ENCODE data around the gene ESPNL.

Gene ESPNL

GRCh38 chr2:238075397-238075796 lies 24.7 kb upstream of the ESPNL start:
- DNase-seq (ENCODE audit: low read depth), result no peak

DNA sequence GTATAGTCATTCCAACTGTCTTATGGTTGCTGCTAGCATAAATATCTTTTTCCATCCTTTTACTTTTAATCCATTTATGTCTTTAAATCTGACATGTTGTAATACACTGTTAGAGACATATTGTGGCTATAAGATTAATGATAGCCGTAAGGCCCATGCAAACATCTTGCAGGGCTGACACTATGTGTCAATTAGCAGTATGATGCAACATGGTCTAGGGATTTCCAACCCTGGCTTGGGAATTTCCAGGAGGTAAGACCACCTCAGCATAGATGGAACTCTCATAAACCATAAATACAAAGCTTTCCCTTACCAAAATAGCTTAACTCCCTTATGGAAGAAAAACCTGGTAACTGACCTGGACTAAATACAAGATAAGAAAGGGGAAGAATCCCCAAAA lies 22.8 kb upstream of the ESPNL start:
- no peak for DNase-seq (ENCODE audit: low read depth)

GRCh38 chr2:238079874-238080327 lies 20.2 kb upstream of the ESPNL start:
- DNase-seq (ENCODE audit: low read depth), result no peak

GRCh38 chr2:238080518-238080917 lies 19.6 kb upstream of the ESPNL start:
- DNase-seq (ENCODE audit: low read depth), result no peak

DNA sequence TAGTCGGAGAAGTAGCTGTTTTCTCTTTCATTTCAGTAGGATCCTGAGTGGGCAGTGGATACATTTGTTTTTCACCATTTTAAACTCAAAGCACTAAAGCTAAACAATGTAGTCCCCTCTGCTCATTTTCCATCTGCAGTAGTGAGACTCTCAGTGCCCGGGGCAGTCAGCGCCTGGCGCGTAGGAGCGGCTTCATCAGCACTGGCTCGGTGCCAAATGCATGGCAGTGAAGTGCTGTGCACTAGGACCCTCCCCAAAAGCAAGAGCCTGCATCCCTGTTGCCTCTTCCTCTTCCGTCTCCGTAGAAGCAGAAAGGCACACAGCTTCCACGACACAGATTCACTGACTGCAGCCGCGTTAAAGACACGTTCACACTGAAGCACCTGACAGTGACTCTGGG lies 19.0 kb upstream of the ESPNL start:
- no peak for DNase-seq (ENCODE audit: low read depth)

DNA sequence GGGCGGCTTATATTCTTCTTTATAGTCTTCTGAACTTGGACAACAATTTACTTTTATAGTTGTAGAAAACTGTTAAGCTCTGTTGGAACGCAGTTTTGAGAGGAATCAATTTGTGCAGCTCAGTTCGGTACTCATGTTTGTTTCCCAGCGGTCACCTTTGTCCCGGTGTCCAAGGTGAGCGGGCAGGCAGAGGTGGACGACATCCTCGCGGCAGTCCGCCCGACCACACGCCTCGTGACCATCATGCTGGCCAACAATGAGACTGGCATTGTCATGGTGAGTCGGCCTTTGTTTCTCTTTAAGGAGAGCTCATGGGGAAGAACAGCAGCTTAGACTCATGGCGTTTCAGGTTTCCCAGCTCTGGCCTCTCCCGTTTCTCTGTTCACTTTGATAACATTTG lies 18.6 kb upstream of the ESPNL start:
- DNase-seq (ENCODE audit: low read depth), result no peak

GRCh38 chr2:238082151-238082550 lies 18.0 kb upstream of the ESPNL start:
- no peak for DNase-seq (ENCODE audit: low read depth)

DNA sequence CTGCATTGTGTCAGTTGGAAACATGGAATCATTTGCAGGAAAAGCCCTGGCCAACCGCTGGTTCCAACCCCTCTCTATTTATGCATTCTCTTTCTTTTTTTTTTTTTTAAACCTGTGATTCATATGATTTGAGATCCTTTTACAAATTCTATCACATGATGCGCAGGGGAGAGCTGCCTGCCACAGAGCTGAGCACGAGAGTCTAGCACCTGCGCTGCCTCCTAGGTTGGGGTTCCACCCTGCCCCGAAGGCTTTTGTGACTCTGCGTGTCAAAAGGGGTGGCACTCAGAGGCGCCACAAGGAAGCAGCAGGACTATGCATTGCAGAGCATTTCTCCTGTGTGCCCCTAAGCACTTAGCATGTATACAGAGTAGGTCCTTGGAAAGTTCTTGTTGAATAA lies 17.3 kb upstream of the ESPNL start:
- no peak for DNase-seq (ENCODE audit: low read depth)

DNA sequence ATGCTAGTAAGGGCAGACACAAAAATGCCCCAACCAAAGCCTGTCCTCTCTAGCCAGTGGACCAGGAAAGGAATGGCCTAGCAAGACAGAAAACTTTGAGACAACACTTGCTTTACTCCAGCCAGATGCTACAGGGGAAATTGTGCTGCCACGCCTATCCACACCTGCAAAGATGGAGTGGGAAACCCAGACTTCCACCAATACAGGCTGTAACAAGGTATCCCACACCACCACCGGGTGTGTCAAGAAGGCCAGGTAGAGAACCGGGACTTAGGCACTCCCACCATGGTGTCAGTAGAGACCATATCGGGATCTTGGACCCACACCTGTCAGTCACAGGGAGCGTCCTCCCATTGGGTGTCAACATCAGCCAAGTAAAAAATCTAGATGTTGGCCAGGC lies 16.2 kb upstream of the ESPNL start:
- DNase-seq (ENCODE audit: low read depth), result no peak

- DNase-seq (ENCODE audit: low read depth), result no peak
These were observed 15.4 kb upstream of the ESPNL start for GRCh38 chr2:238084761-238085160.

DNA sequence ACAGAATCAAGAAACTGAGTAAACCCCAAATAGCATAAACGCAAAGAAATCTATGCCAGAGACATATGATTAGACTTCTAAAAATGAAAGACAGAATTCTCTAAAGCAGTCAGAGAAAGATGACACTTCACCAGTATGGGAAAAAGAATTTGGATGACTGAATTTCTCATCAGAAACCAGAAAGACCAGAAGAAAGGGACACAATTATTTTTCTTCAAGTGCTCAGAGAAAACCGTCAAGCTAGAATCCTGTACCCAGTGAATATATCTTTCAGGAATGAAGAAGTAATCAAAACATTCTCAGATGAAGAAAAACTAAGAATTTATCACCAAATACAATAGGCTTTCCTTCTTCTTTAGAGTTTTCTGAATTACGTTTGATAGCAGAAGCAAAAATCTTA lies 14.2 kb upstream of the ESPNL start:
- DNase-seq (ENCODE audit: low read depth), result no peak

GRCh38 chr2:238087211-238087610 lies 12.9 kb upstream of the ESPNL start:
- no peak for DNase-seq (ENCODE audit: low read depth)

DNA sequence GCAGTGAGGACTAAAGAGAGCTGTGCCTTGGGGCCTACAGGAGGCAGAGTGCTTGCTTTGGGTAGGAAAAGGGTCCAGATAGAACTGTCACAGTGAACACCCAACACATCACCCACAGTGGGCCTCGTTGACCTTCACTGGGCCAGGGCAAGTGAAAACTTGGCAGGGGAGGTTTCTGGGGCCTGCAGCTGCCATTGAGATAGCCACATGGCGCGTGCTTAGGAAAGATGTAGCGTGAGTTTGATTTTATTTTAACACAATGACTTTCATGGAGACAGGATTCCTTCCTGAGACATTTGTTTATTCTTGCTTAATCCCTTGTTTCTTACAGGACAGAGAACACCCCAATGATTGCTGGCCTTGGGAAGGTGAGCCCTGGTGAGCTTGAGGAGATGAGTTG lies 9.3 kb upstream of the ESPNL start:
- no peak for DNase-seq (ENCODE audit: low read depth)

DNA sequence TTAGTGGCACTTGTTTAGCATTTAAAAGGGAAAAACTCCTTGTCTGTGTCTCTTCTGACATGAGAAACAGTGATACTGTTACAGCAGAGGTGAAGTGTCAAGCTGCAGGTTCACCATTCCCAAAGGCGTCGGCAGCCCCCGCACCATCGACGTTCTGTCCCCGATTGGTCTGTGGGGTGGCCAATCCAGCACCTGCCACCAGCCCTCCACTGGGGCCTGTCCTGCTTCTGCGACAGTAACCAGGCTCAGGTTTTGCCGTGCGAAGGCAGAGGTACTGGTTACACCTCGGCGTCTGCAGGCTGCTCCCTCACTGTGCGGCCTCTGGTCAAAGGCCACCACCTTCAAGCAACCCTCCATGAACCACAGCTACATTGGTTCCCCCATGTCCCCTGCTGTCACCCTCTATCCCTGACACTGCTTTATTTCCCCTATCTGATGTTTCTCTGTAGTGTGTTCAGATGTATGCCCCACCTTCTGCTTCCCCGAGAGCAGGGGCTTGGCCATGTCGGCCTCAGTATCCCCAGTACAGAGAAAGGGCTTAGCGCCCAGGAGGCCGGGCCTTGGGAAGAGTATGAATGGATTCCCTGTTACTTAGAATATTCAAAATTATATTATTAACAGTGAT lies 8.6 kb upstream of the ESPNL start:
- DNase-seq (ENCODE audit: low read depth), result no peak

DNA sequence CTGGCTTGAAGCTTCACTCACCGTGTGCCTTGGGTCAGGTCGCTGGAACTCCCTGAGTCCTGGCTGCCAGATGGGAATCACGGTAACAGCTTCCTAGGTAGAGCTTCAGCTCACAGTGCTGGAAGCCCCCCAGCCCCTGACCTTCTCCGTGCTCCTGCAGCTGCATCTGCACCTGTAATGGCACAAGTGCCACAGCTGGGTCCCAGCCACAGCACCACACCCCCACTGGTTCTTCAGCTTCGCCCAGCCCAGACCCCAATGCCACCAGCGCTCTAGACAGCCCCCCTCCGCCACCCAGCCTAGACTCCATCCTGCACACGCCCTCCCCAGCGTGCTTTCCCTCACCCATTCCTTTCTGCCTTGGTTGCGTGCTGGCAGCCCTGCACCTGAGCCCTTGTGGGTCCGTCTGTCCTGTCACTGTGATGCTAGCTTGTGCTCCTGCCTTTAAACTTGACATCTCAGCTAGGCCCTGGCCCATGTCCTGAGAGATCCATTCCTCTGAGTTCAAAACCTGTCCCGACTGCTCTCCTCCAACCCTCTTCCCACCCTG lies 7.6 kb upstream of the ESPNL start:
- no peak for DNase-seq (ENCODE audit: low read depth)

DNA sequence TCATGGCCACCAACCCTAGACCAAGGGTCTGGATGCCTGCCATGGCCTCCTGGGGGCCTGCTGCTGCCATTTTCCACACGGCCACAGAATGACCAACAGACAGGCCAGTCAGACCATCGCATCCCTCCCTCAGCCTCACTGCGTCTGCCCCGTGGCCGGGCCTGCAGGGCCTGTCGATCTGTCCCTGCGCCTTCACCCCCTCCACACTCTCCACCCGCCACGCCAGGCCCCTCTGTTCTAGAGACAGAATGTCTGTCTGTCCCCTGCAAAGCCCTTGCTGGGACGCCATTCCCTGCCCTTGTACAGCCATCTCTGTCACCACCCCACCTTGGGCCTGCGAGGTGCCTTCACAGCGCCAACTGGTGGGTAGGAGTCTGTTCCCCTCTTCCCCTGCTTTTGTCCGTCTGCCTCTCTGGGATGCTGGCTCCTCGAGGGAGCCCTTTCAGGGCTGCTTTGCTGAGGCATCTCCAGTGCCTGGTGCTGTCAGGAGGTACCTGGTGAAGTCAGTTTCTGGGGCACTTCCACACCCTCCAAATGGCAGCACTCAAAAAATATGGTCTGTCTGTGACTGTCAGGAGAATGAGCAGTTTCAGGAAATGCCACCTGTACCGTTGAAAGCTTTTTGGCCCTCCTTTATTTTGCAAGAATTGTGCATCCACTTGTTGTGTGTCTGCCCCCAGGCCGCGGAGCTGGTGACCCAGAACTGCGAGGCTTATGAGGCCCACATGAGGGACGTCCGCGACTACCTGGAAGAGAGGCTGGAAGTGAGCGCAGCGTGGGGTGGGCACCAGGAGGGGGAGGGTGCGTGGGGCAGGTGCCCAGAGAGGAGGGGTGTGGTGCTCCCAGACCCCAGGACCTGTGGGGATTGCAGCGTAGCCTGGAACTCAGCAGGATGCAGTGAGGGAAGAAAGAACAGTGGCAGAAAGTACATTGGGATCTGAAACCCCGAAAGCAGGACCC lies 6.7 kb upstream of the ESPNL start:
- no peak for DNase-seq (ENCODE audit: low read depth)

DNA sequence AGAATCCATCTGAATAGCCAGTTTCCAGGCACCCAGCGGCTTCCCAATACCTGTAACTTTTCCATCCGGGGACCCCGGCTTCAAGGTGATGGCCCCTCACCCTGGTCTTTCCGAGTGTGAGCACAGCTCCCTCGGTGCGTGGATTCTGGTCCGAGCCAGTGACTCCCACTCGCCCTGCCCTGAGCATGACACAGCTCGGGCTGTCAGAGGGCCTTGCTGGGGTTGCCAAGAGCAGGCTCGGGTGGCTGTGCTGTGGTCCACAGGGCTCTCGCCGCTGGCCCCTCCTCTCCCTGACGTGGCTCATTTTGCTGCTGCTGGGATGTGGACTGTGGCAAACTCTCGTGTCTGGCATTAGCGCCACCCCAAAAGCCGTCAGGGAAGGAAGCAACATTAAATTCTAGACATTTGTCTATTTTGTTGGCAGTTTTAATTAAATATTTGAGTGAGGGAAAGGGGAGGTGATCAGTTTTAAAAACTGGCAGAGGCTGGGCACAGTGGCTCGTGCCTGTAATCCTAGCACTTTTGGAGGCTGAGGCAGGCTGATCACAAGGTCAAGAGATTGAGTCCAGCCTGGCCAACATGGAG lies 5.6 kb upstream of the ESPNL start:
- no peak for DNase-seq (ENCODE audit: low read depth)

DNA sequence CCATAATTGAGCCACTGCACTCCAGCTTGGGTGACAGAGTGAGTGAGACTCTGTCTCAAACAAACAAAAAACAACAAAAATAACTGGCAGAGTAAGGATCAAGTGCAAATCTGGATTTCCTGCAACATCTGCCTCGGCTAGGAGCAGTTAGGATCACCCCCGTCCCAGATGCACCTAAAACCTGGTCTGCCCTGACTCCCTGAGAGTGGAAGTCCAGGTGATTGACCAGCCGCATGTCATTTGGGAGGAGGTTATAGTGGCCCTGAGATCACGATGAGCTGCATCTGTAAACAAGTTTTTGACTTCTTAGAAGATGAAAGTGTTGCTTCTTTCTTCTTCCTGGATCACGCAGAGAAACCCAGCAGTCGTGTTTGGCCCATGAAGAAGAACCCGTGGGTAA lies 5.0 kb upstream of the ESPNL start:
- no peak for DNase-seq (ENCODE audit: low read depth)

- DNase-seq (ENCODE audit: low read depth), result no peak
These were observed 3.7 kb upstream of the ESPNL start for GRCh38 chr2:238096311-238097011.

DNA sequence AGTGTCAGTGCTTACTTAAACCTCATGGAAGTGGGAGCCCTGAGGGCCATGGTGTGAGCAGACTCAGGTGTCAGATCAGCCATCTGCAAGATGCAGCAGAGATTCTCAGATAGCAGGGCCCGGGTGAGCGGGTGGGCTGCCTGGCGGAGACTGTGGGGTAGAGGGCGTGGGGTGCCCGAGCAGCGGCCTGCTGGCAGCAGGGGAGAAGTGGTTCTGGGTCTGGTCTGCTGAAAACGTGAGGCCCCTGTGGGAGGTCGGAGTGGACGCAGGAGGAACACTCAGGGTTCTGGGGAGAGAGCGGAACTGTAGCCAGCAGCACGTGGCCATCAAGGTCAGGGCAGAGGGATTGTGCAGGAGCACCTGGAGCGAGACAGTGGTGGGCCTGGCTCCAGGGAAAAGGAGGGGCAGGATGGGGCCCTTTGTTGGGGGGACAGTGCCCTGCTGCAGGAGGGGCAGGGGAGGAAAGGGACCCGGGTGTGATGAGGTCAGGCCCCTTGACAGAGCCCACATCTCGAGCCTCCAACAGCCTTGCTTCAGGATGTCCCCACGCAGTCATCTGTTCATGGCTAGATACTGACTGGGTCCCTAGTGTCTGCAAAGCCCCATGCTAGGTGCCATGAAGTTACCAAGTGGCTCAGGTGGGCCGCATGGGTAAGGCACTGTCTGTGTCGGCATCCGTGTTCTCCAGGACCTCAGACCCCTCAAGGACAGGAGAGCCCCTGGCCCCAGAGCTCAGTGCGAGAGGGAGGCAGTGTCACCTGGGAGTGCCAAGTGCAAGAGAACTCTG lies 2.7 kb upstream of the ESPNL start:
- no peak for DNase-seq (ENCODE audit: low read depth)

Measured in stromal cell of bone marrow (primary cell).